Hematopoietic multipotent progenitor cell treated with erythropoietin and hydrocortisone succinate and interleukin-3 and kit ligand, for 15 days (in vitro differentiated cells): ENCODE data around the gene HRG.
A peak's percentile ranks its signal among the peaks of the same experiment; 100 is the strongest.
"Not testable (repeated sequence)": the region's sequence is repeated elsewhere in the genome, so short reads cannot be mapped to it uniquely, and the experiment has no call there.

Experiments
- DNase-seq: peaks from one replicate; pipeline ENCODE4 v3.0.0-alpha.2; 2015; ENCODE audit warnings: low spot score

Gene HRG

GRCh38 chr3:186680869-186681268, 15.1 kb downstream of the HRG start:
- no peak for DNase-seq

DNA sequence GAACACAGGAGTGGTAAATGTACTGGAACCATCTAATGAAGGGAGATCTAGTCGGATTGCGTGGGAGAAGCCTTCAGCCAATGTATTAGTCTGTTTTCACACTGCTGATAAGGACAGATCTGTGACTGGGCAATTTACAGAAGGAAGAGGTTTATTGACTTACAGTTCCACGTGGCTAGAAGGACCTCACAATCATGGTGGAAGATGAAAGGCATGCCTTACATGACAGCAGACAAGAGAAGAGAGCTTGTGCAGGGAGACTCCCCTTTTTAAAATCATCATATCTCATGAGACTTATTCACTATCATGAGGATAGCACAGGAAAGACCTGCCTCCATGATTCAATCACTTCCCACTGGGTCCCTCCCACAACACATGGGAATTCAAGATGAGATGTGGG, 17.0 kb downstream of the HRG start:
- no peak for DNase-seq

DNA sequence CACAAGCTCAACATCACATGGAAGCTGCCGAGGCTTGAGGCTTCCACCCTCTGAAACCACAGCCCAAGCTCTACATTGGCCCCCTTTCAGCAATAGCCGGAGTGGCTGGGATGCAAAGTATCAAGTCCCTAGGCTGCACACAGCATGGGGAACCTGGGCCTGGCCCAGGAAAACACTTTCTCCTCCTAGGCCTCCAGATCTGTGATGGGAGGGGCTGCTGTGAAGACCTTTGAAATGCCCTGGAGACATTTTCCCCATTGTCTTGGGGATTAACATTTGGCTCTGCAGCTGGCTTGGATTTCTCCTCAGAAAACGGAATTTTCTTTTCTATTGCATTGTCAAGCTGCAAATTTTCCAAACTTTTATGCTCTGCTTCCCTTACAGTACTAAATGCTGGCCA, 18.2 kb downstream of the HRG start:
- DNase-seq, result no peak

- DNase-seq, result not testable (repeated sequence)
These were observed 20.7 kb downstream of the HRG start for GRCh38 chr3:186686475-186686874.

DNA sequence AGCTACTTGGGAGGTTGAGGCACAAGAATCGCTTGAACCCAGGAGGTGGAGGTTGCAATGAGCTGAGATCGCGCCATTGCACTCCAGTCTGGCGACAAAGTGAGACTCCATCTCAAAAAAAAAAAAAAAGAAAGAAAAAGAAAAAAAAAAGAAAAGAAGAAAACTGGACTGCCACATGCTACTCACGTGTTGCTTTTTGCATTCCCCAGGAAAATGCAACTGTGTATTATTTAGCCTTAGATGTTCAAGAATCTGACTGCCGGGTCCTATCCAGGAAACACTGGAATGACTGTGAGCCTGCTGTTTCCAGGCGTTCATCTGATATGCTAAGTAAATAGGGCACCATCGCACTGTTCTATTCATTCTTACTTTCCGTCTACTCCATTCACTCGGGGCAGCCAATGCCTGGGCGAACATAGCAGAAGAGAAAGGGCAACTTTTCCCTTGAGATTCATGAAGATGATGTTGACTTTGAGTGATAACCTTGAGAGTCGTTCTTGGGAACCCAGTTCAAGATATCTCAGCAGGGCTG, 21.4 kb downstream of the HRG start:
- DNase-seq, result no peak

DNA sequence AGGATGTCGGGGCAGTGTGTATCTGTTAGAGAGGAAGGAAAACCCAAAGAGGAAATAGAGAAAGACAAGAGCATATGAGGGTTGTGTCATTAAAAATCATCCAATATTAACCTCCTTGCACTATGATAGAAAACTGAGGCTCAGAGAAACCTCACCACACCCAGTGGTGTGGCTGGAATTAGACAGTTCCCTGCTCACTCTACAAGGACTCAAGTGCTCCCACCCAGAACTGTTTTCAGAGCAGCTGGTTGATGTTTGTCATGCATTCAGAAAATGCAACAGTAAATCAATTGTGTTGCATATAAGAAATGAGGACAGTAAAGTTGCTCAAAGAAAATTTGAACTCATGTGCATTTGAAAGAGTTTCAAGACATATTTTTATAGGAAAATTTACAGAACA, 24.5 kb downstream of the HRG start:
- DNase-seq, result not testable (repeated sequence)

GRCh38 chr3:186691676-186692075, 25.9 kb downstream of the HRG start:
- DNase-seq, result no peak

DNA sequence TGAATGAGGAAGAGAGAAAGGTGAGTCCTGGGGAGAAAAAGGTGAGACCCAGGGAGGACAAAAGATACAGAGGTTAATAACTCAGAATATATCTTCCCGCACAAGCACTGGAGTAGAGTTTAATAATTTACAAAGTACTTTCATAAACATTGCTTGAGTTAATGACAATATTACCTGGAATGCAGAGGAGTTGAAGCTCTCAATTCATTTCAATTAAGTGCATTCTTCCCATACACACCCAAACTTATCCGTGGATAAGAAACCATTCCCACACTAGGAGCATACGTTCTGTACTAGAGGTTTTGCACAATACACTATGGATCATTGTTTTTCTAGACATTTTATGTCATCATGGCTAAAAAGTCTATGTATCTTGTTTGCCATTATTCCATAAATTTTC, 28.0 kb downstream of the HRG start:
- no peak for DNase-seq

DNA sequence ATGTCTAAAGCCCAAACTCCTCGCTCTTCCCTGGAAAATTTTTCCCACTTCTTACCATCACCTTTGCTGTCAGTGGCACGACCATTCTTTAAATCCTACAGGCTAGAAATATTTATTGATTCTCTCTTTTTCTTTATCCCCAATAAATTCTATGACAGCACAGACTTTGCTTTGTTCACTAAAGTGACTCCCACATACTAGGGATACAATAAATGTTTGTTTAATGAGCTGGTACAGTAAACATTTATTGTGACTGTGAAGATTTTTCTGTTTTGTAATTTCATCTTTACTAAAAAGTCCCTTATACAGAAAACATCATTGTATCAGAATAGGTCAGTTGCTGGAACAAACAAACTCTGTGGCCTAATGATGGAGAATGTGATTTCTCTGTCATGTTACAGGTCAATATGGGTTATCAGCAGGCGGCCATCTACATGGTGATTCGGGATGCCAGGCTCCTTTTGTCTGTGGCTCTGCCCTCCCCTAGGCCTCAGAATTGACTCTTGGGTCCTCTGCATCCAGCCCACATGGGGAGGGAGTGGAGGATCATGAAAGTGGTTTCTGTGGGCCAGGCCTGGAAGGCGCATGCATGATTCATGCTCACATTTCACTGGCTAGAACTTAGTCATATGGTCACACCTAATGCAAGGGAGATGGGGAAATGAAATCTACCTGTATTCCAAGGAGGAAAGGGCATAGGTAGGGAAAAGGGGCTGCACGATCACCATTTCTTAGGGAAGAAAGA, 28.6 kb downstream of the HRG start:
- DNase-seq, result no peak

DNA sequence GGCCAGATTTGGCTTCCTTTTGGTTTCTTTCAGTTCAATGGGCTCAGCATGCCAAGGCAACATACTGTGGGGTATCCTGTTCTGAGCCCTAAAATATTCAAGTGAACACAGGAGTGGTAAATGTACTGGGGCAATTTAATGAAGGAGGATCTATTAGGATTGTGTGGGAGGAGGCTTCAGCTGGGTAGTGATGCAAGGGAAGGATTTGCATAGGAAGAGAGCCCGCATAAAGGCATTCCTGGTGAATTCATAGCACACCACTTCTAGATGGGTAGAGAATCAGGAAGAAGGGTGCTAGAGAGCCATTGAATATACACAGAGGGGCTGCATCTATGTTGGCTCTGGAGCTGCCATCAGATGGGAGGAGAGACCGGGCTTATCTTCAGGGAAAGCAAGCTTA, 30.7 kb downstream of the HRG start:
- DNase-seq, result no peak

GRCh38 chr3:186697510-186697909, 31.7 kb downstream of the HRG start:
- no peak for DNase-seq

- peak; percentile 55 for DNase-seq
These were observed 34.5 kb downstream of the HRG start for GRCh38 chr3:186700267-186700666.

- DNase-seq, result not testable (repeated sequence)
These were observed 36.6 kb downstream of the HRG start for GRCh38 chr3:186702451-186702850.

DNA sequence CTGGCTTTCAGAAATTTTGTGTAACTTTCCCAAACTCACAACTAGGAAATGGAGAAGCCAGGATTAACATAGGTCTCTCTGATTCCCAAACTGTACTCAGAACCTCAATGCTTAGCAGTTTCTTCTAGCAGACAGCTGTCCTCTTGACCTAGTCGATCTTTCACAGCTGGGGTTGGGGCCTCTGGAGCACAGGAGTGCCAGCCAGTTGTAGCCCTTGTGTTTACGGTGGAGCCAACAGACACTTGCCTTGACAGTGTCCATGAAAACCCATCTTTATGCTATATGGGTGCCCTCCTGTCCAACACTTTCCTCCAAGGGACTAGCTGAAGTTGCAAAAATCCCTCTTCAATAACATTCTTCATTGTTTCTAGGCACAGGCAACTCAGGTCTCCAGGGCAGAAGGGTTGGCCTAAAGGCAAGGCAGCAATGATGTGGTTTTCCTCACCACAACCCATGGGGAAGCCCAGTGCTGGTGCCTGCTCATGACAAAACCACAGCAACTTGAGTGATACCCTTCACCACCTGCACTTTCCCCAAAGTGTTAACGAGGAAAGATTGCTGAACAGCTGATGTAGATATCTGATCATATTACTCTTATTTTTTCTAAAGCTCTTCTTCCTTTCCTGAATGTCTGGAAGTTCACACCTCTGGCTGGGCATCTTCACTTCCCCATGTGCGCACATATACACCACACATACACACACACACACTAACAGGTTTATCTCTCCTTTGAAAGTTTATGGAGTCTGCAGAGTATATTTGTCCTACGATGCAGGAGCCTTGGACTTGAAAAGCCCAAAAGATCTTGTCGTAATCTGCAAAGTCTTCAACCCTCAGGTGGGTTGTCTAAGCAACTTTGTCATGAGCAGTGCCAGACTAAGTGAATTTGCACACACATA, 40.3 kb downstream of the HRG start:
- DNase-seq, result no peak

GRCh38 chr3:186708983-186709679, 43.3 kb downstream of the HRG start:
- no peak for DNase-seq

GRCh38 chr3:186710694-186711093, 44.9 kb downstream of the HRG start:
- not testable (repeated sequence) for DNase-seq

DNA sequence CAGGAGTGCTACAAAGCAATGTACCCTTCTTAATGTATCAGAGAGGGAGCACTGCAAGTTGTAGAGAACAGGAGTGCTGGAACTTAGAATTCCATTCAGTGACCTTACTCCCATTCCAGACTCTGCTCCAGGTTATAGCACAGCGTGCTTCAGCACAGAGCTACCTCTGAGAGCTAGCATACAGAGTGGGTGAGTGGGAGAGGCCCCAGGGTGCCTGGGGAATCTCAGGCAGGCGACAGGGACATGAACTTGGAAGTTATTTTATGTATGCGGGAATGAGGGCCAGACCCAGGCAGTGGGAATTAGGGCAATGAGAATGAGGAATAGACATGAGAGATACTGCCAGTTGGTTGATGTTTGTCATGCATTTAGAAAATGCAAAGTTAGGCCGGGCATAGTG, 47.7 kb downstream of the HRG start:
- DNase-seq, result no peak

GRCh38 chr3:186717039-186717457, 51.2 kb downstream of the HRG start, which contains the start of gene KNG1:
Gene KNG1, plus strand, starts transcription at chr3:186717359. Its CDS starts 184 bp downstream, at chr3:186717543.
- DNase-seq, result no peak

GRCh38 chr3:186719945-186720739, 54.3 kb downstream of the HRG start:
- no peak for DNase-seq

GRCh38 chr3:186722457-186722856, 56.6 kb downstream of the HRG start:
- no peak for DNase-seq

GRCh38 chr3:186724911-186725310, 59.1 kb downstream of the HRG start:
- DNase-seq, result no peak
